Fibroblast of mammary gland (primary cell): ENCODE data around the gene TENT4A.

Experiments
- DNase-seq: peaks from one replicate; pipeline ENCODE4 v3.0.0-alpha.2; 2010; ENCODE audit warnings: low read depth
- H3K4me3 ChIP-seq: 2 replicates; pipeline ENCODE4 v1.5.1; 2011; ENCODE audit warnings: low read depth, mild to moderate bottlenecking, low read length, moderate library complexity; ENCODE audit not compliant: control insufficient read depth
- CTCF ChIP-seq: conservative IDR thresholded peaks from 2 replicates; pipeline ENCODE4 v1.5.1; 2011; ENCODE audit warnings: low read depth, low read length, inconsistent platforms; ENCODE audit not compliant: control insufficient read depth, insufficient read depth

Gene TENT4A

GRCh38 chr5:6715758-6716628 is 2.8 kb downstream of the TENT4A start:
- no peak for DNase-seq
- H3K4me3 ChIP-seq: peak overlapping the region; percentile 83
- no peak for TF ChIP-seq CTCF

GRCh38 chr5:6716629-6717149 is 3.5 kb downstream of the TENT4A start:
- no peak overlapping the region for H3K4me3 ChIP-seq
- no peak for TF ChIP-seq CTCF
- no peak for DNase-seq

GRCh38 chr5:6717247-6717646 is 4.0 kb downstream of the TENT4A start:
- no peak for DNase-seq
- no peak overlapping the region for H3K4me3 ChIP-seq
- TF ChIP-seq CTCF: no peak

GRCh38 chr5:6717687-6718086 is 4.5 kb downstream of the TENT4A start:
- no peak for TF ChIP-seq CTCF
- no peak overlapping the region for H3K4me3 ChIP-seq
- DNase-seq: no peak

- no peak overlapping the region for H3K4me3 ChIP-seq
- no peak for DNase-seq
- no peak for TF ChIP-seq CTCF
Observed at GRCh38 chr5:6718161-6718681, 5.0 kb downstream of the TENT4A start.

GRCh38 chr5:6718718-6719117 is 5.5 kb downstream of the TENT4A start:
- no peak for TF ChIP-seq CTCF
- H3K4me3 ChIP-seq: no peak overlapping the region
- DNase-seq: no peak
